HepG2 (cell line): ENCODE data around the gene S100A12. TPM values are rescaled to one million over a fixed set of nuclear protein-coding genes. Genes with fewer than 3 reads are reported as not detected.

Experiments used
- CHD2 ChIP-seq: IDR thresholded peaks from 2 replicates; pipeline ENCODE4 v1.6.1; 2011; ENCODE audit warnings: low read depth, low read length, improper control_type of control experiment
- EED ChIP-seq: sonication (generic); formaldehyde crosslinking; IDR thresholded peaks from 2 replicates; pipeline ENCODE4 v1.5.0; 2020; ENCODE audit warnings: mild to moderate bottlenecking, missing genetic modification reagents
- GABPB1 ChIP-seq: IDR thresholded peaks from 2 replicates; pipeline ENCODE4 v1.6.1; 2016; ENCODE audit warnings: mild to moderate bottlenecking, missing genetic modification reagents, moderate library complexity, missing compliant biosample characterization
- GMEB1 ChIP-seq: sonication (generic); formaldehyde crosslinking; IDR thresholded peaks from 2 replicates; pipeline ENCODE4 v1.5.1; 2020; ENCODE audit warnings: missing genetic modification reagents, mild to moderate bottlenecking, borderline replicate concordance
- HOXA9 ChIP-seq: sonication (generic); formaldehyde crosslinking; IDR thresholded peaks from 2 replicates; pipeline ENCODE4 v1.8.1; 2022; ENCODE audit warnings: missing genetic modification reagents, mild to moderate bottlenecking, moderate library complexity, borderline replicate concordance
- JUN ChIP-seq: sonication (generic); formaldehyde crosslinking; IDR thresholded peaks from 2 replicates; pipeline ENCODE4 v1.4.0; 2020; ENCODE audit warnings: mild to moderate bottlenecking, missing genetic modification reagents
- MLLT10 ChIP-seq: sonication (generic); formaldehyde crosslinking; IDR thresholded peaks from 2 replicates; pipeline ENCODE4 v1.4.0; 2020; ENCODE audit warnings: missing genetic modification reagents
- NRL ChIP-seq: sonication (generic); formaldehyde crosslinking; IDR thresholded peaks from 2 replicates; pipeline ENCODE4 v1.5.0; 2020; ENCODE audit warnings: missing genetic modification reagents, mild to moderate bottlenecking, moderate library complexity, borderline replicate concordance
- ONECUT2 ChIP-seq: sonication (generic); formaldehyde crosslinking; IDR thresholded peaks from 2 replicates; pipeline ENCODE4 v1.4.0; 2020; ENCODE audit warnings: missing genetic modification reagents
- PHF20 ChIP-seq: sonication (generic); formaldehyde crosslinking; IDR thresholded peaks from 2 replicates; pipeline ENCODE4 v1.5.0; 2020; ENCODE audit warnings: mild to moderate bottlenecking, missing genetic modification reagents
- PRMT3 ChIP-seq: sonication (generic); formaldehyde crosslinking; IDR thresholded peaks from 2 replicates; pipeline ENCODE4 v1.8.1; 2022; ENCODE audit warnings: low read depth, mild to moderate bottlenecking, moderate library complexity, missing genetic modification reagents, borderline replicate concordance
- SNAPC2 ChIP-seq: sonication (generic); formaldehyde crosslinking; IDR thresholded peaks from 2 replicates; pipeline ENCODE4 v1.8.1; 2022; ENCODE audit warnings: mild to moderate bottlenecking, missing genetic modification reagents
- ZBTB38 ChIP-seq: sonication (generic); formaldehyde crosslinking; IDR thresholded peaks from 2 replicates; pipeline ENCODE4 v1.5.1; 2020; ENCODE audit warnings: mild to moderate bottlenecking, missing genetic modification reagents
- ZNF124 ChIP-seq: sonication (generic); formaldehyde crosslinking; IDR thresholded peaks from 2 replicates; pipeline ENCODE4 v1.4.0; 2020; ENCODE audit warnings: missing genetic modification reagents
- ZNF160 ChIP-seq: sonication (generic); formaldehyde crosslinking; IDR thresholded peaks from 2 replicates; pipeline ENCODE4 v1.8.0; 2022; ENCODE audit warnings: mild to moderate bottlenecking, inconsistent platforms, missing genetic modification reagents
- polyA plus RNA-seq, 8 experiments: library from polyadenylated mRNA; depleted of rRNA in 3 of 8; stranded (reverse) in 7 of 8; unstranded in 1 of 8; fragments of >200 nt; fragmentation: Illumina TruSeq in 4 of 8; extraction: Trizol in 4 of 8; gene quantifications; 2 replicates each; pipeline versions ENCODE4 v1.2.1 to v1.2.3, GENCODE V29; 2011 to 2016; ENCODE audit warnings: low read depth in 4 of 8, missing spikeins in 1 of 8, mixed read lengths in 1 of 8; ENCODE audit not compliant: insufficient read depth in 1 of 8
- total RNA-seq, 5 experiments: library from RNA; depleted of rRNA; stranded (reverse); fragments of >200 nt; fragmentation: Illumina TruSeq; extraction: Trizol; gene quantifications; 2 replicates each; pipeline ENCODE4 v1.2.3, GENCODE V29; 2016; ENCODE audit warnings: low read depth in 1 of 5
- TF ChIP-seq, protein P1 (sequence below): sonication (generic); formaldehyde crosslinking; IDR thresholded peaks from 2 replicates; pipeline ENCODE4 v1.4.0; 2020; ENCODE audit warnings: missing genetic modification reagents, borderline replicate concordance

S100A12 gene
- total and polyA plus RNA-seq, 2 of the 13 experiments (the other 11 are each of a cell fraction or from before 2014, with no cell fraction given) = not detected

GRCh38 chr1:153384958-153385580 is 9.6 kb upstream of the S100A12 start (continued):
- TF ChIP-seq PRMT3 = no peak
- TF ChIP-seq MLLT10 = no peak
- TF ChIP-seq, protein P1, sequence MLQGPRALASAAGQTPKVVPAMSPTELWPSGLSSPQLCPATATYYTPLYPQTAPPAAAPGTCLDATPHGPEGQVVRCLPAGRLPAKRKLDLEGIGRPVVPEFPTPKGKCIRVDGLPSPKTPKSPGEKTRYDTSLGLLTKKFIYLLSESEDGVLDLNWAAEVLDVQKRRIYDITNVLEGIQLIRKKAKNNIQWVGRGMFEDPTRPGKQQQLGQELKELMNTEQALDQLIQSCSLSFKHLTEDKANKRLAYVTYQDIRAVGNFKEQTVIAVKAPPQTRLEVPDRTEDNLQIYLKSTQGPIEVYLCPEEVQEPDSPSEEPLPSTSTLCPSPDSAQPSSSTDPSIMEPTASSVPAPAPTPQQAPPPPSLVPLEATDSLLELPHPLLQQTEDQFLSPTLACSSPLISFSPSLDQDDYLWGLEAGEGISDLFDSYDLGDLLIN = no peak
- TF ChIP-seq HOXA9 (CRISPR knock-in tag) = no peak
- TF ChIP-seq ZNF160 = no peak
- no peak for TF ChIP-seq GABPB1 (CRISPR knock-in tag)
- no peak for TF ChIP-seq ONECUT2 (CRISPR knock-in tag)
- TF ChIP-seq ZNF124 (CRISPR knock-in tag) = no peak
- no peak for TF ChIP-seq PHF20 (CRISPR knock-in tag)
- TF ChIP-seq GMEB1 (CRISPR knock-in tag) = no peak
- no peak for TF ChIP-seq SNAPC2 (CRISPR knock-in tag)
- TF ChIP-seq EED = no peak
- TF ChIP-seq NRL (CRISPR knock-in tag) = no peak
- no peak for TF ChIP-seq CHD2
- no peak for TF ChIP-seq ZBTB38 (CRISPR knock-in tag)
- TF ChIP-seq JUN = no peak
